Measurements from ENCODE around the gene ARID1B. TPM values are rescaled to one million over a fixed set of nuclear protein-coding genes. Genes with fewer than 3 reads are reported as not detected.

ARID1B gene
- total RNA-seq, 1 experiment from 2014 or later, result 24.2 TPM

- H3K4me1 ChIP-seq (ENCODE audit: insufficient read depth, low read length), result no peaks in the 10 kb centered on the region
- DNase-seq (no peak), ATAC-seq (no peak)
- H3K4me2 ChIP-seq (ENCODE audit: low read length), result no peak overlapping the region
- H3F3A ChIP-seq (ENCODE audit: low read length, unreplicated experiment), result no peaks in the 10 kb centered on the region
- H3K9me3 ChIP-seq (ENCODE audit: low read length), result no peaks in the 10 kb centered on the region
- CTCF ChIA-PET, result no interaction called here
- H2AFZ ChIP-seq (ENCODE audit: low read length), result no peak overlapping the region
- BruUV-seq (replicated peaks), result no TSS peak
- intact Hi-C loops (cut with micrococcal nuclease), result no loop called here
- no peaks in the 10 kb centered on the region for H3K9me2 ChIP-seq (replicated peaks; ENCODE audit: low read length)
- H3K79me2 ChIP-seq (ENCODE audit: low read length), result 0 out of 2 replicates have a peak, but pooled peaks cover 5% of the 10 kb centered on the region
- no peak overlapping the region for H3K4me3 ChIP-seq (ENCODE audit: low read length)
- POLR2A ChIA-PET (ENCODE audit: unreplicated experiment), result no interaction called here
- no peak overlapping the region for H3K27ac ChIP-seq (ENCODE audit: low read length)
- H3K9ac ChIP-seq (ENCODE audit: low read length), result no peak overlapping the region
- H3K36me3 ChIP-seq (ENCODE audit: low read depth, low read length), result no peaks in the 10 kb centered on the region
- H3K27me3 ChIP-seq (ENCODE audit: low read length), result no peaks in the 10 kb centered on the region
- H4K20me1 ChIP-seq (ENCODE audit: low read length), result no peaks in the 10 kb centered on the region
- TF ChIP-seq CTCF (conservative IDR thresholded peaks at IDR 0.05; ENCODE audit: low read depth, low read length), result no peak
Observed at GRCh38 chr6:157050537-157051265, 273.5 kb downstream of the ARID1B start.

- no peak overlapping the region for H3K9ac ChIP-seq (ENCODE audit: low read length)
- no TSS peak for BruUV-seq (replicated peaks)
- no peak overlapping the region for H3K4me3 ChIP-seq (ENCODE audit: low read length)
- no peaks in the 10 kb centered on the region for H3F3A ChIP-seq (ENCODE audit: low read length, unreplicated experiment)
- no peak for DNase-seq
- intact Hi-C loops (cut with micrococcal nuclease), result no loop called here
- H3K79me2 ChIP-seq (ENCODE audit: low read length), result no peaks in the 10 kb centered on the region
- H3K9me2 ChIP-seq (replicated peaks; ENCODE audit: low read length), result no peaks in the 10 kb centered on the region
- no peak overlapping the region for H3K27ac ChIP-seq (ENCODE audit: low read length)
- H2AFZ ChIP-seq (ENCODE audit: low read length), result no peak overlapping the region
- H4K20me1 ChIP-seq (ENCODE audit: low read length), result no peaks in the 10 kb centered on the region
- TF ChIP-seq EZH2 (IDR thresholded peaks at IDR 0.05; ENCODE audit: low read length, unreplicated experiment) (no peak), CTCF (conservative IDR thresholded peaks at IDR 0.05; ENCODE audit: low read depth, low read length) (no peak), EZH2phosphoT487 (IDR thresholded peaks at IDR 0.05; ENCODE audit: borderline replicate concordance, low read length) (no peak)
- POLR2A ChIA-PET (ENCODE audit: unreplicated experiment), result no interaction called here
- CTCF ChIA-PET, result no interaction called here
- no peaks in the 10 kb centered on the region for H3K4me1 ChIP-seq (ENCODE audit: insufficient read depth, low read length)
- no peaks in the 10 kb centered on the region for H3K36me3 ChIP-seq (ENCODE audit: low read depth, low read length)
- no peak for ATAC-seq
- H3K4me2 ChIP-seq (ENCODE audit: low read length), result no peak overlapping the region
- no peaks in the 10 kb centered on the region for H3K9me3 ChIP-seq (ENCODE audit: low read length)
- H3K27me3 ChIP-seq (ENCODE audit: low read length), result no peaks in the 10 kb centered on the region
Observed at GRCh38 chr6:157054531-157054979, 277.4 kb downstream of the ARID1B start.

GRCh38 chr6:157055863-157056262 is 278.7 kb downstream of the ARID1B start:
- POLR2A ChIA-PET (ENCODE audit: unreplicated experiment), result no interaction called here
- no peak overlapping the region for H3K9ac ChIP-seq (ENCODE audit: low read length)
- ATAC-seq, result no peak
- H3K9me2 ChIP-seq (replicated peaks; ENCODE audit: low read length), result no peaks in the 10 kb centered on the region
- H3K27me3 ChIP-seq (ENCODE audit: low read length), result no peaks in the 10 kb centered on the region
- BruUV-seq (replicated peaks), result no TSS peak
- DNase-seq, result no peak
- no peaks in the 10 kb centered on the region for H3K79me2 ChIP-seq (ENCODE audit: low read length)
- H3K4me3 ChIP-seq (ENCODE audit: low read length), result no peak overlapping the region
- intact Hi-C loops (cut with micrococcal nuclease), result no loop called here
- no peaks in the 10 kb centered on the region for H3F3A ChIP-seq (ENCODE audit: low read length, unreplicated experiment)
- no peaks in the 10 kb centered on the region for H4K20me1 ChIP-seq (ENCODE audit: low read length)
- no peak overlapping the region for H3K27ac ChIP-seq (ENCODE audit: low read length)
- TF ChIP-seq EZH2 (IDR thresholded peaks at IDR 0.05; ENCODE audit: low read length, unreplicated experiment) (no peak), CTCF (conservative IDR thresholded peaks at IDR 0.05; ENCODE audit: low read depth, low read length) (no peak), EZH2phosphoT487 (IDR thresholded peaks at IDR 0.05; ENCODE audit: borderline replicate concordance, low read length) (no peak)
- CTCF ChIA-PET, result no interaction called here
- no peak overlapping the region for H2AFZ ChIP-seq (ENCODE audit: low read length)
- H3K9me3 ChIP-seq (ENCODE audit: low read length), result no peaks in the 10 kb centered on the region
- no peak overlapping the region for H3K4me2 ChIP-seq (ENCODE audit: low read length)
- H3K36me3 ChIP-seq (ENCODE audit: low read depth, low read length), result no peaks in the 10 kb centered on the region
- H3K4me1 ChIP-seq (ENCODE audit: insufficient read depth, low read length), result no peaks in the 10 kb centered on the region
